NT2/D1 (cell line): Measurements from ENCODE around the gene ZHX3.

ENCODE experiments used
- DNase-seq: peaks from one replicate; pipeline ENCODE4 v3.0.0-alpha.2; 2011; ENCODE audit warnings: low read depth, low spot score
- H3K27me3 ChIP-seq: 2 replicates; pipeline ENCODE4 v1.6.0; 2011; ENCODE audit warnings: mild to moderate bottlenecking; ENCODE audit not compliant: insufficient read length, insufficient read depth
- H3K36me3 ChIP-seq: 2 replicates; pipeline ENCODE4 v1.6.1; 2011; ENCODE audit warnings: mild to moderate bottlenecking, low read length, mixed read lengths; ENCODE audit not compliant: insufficient read depth, insufficient read length
- H3K4me1 ChIP-seq: 2 replicates; pipeline ENCODE4 v1.5.1; 2011; ENCODE audit not compliant: insufficient read depth, insufficient read length
- H3K4me3 ChIP-seq: 2 replicates; pipeline ENCODE4 v1.5.1; 2011; ENCODE audit warnings: low read depth; ENCODE audit not compliant: insufficient read length
- H3K9ac ChIP-seq: 2 replicates; pipeline ENCODE4 v1.6.0; 2011; ENCODE audit warnings: low read depth; ENCODE audit not compliant: insufficient read length
- H3K9me3 ChIP-seq: 2 replicates; pipeline ENCODE4 v1.5.1; 2011; ENCODE audit warnings: mild to moderate bottlenecking, low read length; ENCODE audit not compliant: insufficient read depth
- SUZ12 ChIP-seq: IDR thresholded peaks from 2 replicates; pipeline ENCODE4 v1.6.1; 2011; ENCODE audit not compliant: insufficient read length, insufficient read depth; ENCODE audit errors: extremely low read depth
- YY1 ChIP-seq: IDR thresholded peaks from 2 replicates; pipeline ENCODE4 v1.6.1; 2011; ENCODE audit not compliant: insufficient read length, insufficient read depth
- ZNF274 ChIP-seq: IDR thresholded peaks from 2 replicates; pipeline ENCODE4 v1.6.1; 2011; ENCODE audit warnings: mild to moderate bottlenecking, low read depth, low read length

ZHX3 gene

DNA sequence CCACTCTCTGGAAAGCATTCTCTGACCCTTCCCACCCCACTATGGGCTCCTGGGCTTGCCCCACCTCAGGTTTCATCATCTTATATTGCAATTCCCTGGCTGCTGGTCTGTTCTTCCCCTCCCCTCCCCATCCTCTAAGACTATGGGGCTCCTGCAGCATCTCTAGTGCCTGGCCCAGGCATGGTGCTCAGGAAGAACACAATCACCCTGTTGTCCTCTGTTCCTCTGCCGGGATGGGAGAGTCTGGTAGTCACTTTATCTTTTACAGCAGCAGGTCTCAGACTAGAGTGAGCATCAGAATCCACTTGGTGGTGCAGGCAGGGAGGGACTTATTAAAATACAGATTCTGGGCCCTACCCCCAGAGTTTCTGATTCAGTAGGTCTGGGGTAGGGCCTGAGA lies 18.1 kb upstream of the ZHX3 start:
- H3K9ac ChIP-seq = no peak overlapping the region
- TF ChIP-seq ZNF274 (no peak), SUZ12 (no peak), YY1 (no peak)
- peaks cover 3% of the 10 kb centered on the region for H3K4me1 ChIP-seq
- H3K4me3 ChIP-seq = no peak overlapping the region
- H3K27me3 ChIP-seq = peaks cover 12% of the 10 kb centered on the region
- DNase-seq = no peak
- no peaks in the 10 kb centered on the region for H3K9me3 ChIP-seq
- no peaks in the 10 kb centered on the region for H3K36me3 ChIP-seq

DNA sequence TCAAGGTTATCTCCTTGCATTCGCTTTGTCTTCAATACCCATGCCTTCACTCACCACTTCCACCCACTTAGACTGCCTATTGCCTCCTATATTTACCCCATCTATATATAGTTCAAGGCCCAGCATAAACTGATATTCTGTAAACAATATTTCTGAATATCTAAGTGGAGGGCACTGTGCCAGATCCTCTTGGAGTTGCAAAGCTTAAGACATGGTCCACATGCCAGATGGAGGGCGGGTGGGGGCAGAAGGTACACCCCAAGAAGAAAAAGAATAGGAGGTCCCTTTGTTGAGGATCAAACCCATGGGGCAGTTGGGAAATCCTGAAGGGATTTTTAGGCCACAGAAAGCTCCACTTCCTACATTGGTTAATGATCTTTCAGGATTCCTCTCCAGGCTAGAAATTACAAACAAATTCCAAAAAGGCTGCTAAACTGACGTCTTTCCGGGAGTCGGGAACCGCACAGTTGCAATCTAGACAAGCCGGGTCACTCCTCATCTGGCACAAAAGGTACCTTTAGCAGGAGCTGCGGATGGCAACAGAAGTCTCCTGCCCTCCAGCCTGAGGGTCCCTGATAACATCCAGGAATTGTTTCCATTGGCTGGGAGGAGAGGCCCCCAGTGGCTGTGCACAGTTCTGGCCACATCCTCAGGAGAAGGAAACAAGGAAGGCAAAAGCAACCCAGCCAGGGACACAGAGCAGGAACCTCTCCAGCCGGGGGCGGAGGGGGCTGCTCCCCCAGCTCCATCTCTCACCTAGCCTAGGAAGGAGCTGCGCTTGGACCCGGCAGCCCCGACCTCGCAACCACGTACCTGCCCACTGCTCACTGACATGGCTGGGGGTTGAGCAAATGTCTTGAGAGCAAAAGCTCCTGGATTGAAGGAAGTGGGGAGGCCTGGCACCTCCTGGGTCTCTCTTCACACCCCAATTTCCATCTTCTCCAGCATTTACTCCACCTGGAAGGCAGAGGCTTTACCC lies 17.2 kb upstream of the ZHX3 start:
- H3K36me3 ChIP-seq = no peaks in the 10 kb centered on the region
- no peak overlapping the region for H3K4me3 ChIP-seq
- DNase-seq = no peak
- H3K9ac ChIP-seq = no peak overlapping the region
- peaks cover 10% of the 10 kb centered on the region for H3K27me3 ChIP-seq
- TF ChIP-seq SUZ12 (no peak), ZNF274 (no peak), YY1 (no peak)
- peaks cover 3% of the 10 kb centered on the region for H3K4me1 ChIP-seq
- no peaks in the 10 kb centered on the region for H3K9me3 ChIP-seq

DNA sequence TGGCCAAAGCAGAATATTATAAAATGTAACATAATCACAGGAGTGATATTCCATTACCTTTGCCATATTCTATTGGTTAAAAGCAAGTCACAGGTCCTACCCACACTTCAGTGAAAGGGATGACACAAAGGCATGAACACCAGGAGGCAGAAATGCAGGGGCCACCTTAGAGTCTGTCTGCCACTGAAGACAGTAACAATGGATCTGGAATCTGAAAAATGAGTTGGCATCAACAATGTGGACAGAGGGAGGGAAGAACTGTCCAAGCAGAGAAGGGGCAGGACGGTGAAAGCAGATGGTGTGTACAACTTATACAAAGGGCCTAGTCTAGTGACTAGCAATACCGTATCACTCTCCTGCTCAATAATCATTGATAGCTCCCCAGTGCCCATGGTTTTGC lies 16.5 kb upstream of the ZHX3 start:
- H3K36me3 ChIP-seq = no peaks in the 10 kb centered on the region
- H3K4me3 ChIP-seq = no peak overlapping the region
- TF ChIP-seq ZNF274 (no peak), YY1 (no peak), SUZ12 (no peak)
- H3K27me3 ChIP-seq = peaks cover 3% of the 10 kb centered on the region
- H3K9ac ChIP-seq = no peak overlapping the region
- peaks cover 3% of the 10 kb centered on the region for H3K4me1 ChIP-seq
- DNase-seq = no peak
- no peaks in the 10 kb centered on the region for H3K9me3 ChIP-seq

- H3K36me3 ChIP-seq = no peaks in the 10 kb centered on the region
- no peak overlapping the region for H3K9ac ChIP-seq
- no peaks in the 10 kb centered on the region for H3K27me3 ChIP-seq
- no peak overlapping the region for H3K4me3 ChIP-seq
- DNase-seq = no peak
- no peaks in the 10 kb centered on the region for H3K9me3 ChIP-seq
- TF ChIP-seq YY1 (no peak), ZNF274 (no peak), SUZ12 (no peak)
- H3K4me1 ChIP-seq = peaks cover 3% of the 10 kb centered on the region
Measured at GRCh38 chr20:41331731-41332130, 14.2 kb upstream of the ZHX3 start.

DNA sequence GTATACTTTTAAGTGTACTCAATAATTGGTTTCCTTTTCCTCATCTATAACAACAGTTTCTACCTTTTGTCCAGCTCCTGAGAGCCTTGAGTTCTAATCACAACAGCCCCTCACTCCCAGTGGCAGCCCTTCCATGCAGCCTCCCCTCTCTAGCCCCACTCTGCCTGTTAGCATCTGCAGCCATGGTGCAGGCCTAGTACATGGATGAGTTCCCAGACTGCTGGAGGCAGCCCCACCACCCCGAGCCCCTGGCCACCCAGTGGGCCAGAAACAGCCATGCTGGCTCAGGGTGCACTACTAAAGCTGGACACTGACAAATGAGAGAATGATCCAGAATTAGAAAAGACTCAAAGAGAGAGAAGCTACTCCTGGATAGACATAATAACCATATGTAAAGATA lies 13.4 kb upstream of the ZHX3 start:
- no peaks in the 10 kb centered on the region for H3K27me3 ChIP-seq
- no peak for DNase-seq
- no peaks in the 10 kb centered on the region for H3K36me3 ChIP-seq
- H3K4me1 ChIP-seq = peaks cover 3% of the 10 kb centered on the region
- H3K4me3 ChIP-seq = no peak overlapping the region
- H3K9me3 ChIP-seq = no peaks in the 10 kb centered on the region
- H3K9ac ChIP-seq = no peak overlapping the region
- TF ChIP-seq ZNF274 (no peak), SUZ12 (no peak), YY1 (no peak)

DNA sequence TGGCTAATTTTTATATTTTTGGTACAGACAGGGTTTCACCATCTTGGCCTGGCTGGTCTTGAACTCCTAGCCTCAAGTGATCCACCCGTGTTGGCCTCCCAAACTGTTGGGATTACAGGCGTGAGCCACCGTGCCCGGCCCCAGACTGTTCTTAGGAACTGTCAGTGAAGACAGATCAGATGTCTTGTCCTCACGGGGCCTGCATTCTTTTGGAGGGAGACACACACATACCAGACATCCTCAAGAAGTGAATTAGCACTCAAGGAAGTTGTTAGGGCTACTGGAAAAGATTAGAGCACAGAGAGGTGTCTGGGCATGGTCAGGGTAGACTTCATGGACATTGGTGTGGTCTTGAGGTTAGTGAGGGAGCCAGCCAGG lies 12.8 kb upstream of the ZHX3 start:
- no peak for DNase-seq
- H3K9ac ChIP-seq = no peak overlapping the region

GRCh38 chr20:41329435-41330342 lies 12.2 kb upstream of the ZHX3 start:
- H3K9ac ChIP-seq = peak overlapping the region; percentile 4
- H3K9me3 ChIP-seq = no peaks in the 10 kb centered on the region

More for the DNA sequence above, 12.8 kb upstream of the ZHX3 start:
- Histone ChIP-seq H3K9me3 (no peaks in the 10 kb centered on the region), H3K4me1 (peaks cover 3% of the 10 kb centered on the region), H3K36me3 (no peaks in the 10 kb centered on the region), H3K4me3 (no peak overlapping the region), H3K27me3 (no peaks in the 10 kb centered on the region)
- TF ChIP-seq YY1 (no peak), SUZ12 (no peak)

More at GRCh38 chr20:41329435-41330342, 12.2 kb upstream of the ZHX3 start:
- Histone ChIP-seq H3K36me3 (no peaks in the 10 kb centered on the region), H3K27me3 (no peaks in the 10 kb centered on the region), H3K4me3 (no peak overlapping the region), H3K4me1 (no peaks in the 10 kb centered on the region)
- TF ChIP-seq YY1 = no peak
- no peak for DNase-seq
